8988T (cell line): ENCODE measurements around the gene DMRT2.

Experiments used
- DNase-seq: peaks from one replicate; pipeline ENCODE4 v3.0.0; 2011

DMRT2 gene

DNA sequence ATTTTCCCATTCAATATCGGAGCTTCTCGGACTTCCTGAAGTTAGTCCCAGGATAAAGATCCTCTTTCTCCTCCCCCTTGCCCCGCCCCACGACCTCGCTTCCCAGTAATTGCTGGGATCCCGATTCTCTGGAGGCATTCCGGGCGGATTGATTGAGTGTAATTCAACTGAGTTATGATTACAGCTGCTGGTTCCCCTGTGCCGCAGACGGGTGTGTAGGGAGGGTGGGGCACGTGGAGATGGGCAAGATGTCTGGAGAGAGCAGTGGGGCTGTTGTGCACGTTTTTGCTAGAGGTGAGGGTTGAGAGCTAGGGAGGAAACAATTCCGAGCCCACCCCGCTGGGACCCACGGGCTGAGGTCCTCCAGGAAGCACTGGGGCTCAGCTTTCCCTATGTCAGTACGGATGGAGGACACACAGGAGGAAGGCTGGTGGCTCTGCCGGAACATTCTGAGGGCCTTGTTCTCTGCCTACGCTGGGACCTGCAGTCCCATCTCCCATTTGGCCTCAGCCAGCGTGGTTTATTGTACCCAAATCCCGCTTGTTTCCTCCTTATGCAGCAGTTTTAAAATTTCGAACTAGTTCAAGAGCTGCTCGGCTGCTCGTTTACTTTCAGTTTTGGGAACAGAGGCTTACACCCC is 2.4 kb upstream of the DMRT2 start:
- DNase-seq = no peak

DNA sequence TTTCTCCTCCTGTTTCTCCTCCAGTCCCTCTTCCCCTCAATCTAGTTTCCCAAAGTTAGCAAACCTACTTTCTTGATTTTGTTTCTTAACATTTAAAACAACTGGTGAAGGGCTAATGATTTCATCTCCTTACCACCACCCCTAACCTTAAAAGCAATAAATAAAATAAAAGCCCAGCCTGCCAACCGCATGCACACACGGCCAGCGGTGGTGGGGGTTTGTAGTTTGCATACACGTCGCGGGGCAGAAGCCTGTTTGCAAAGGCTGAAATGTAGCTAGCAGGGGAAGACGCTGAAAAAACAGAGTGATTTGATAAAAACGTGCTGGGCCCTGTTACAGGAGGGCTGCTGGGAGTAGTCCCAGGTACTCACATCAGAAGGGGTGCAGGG is 1.9 kb upstream of the DMRT2 start:
- no peak for DNase-seq

DNA sequence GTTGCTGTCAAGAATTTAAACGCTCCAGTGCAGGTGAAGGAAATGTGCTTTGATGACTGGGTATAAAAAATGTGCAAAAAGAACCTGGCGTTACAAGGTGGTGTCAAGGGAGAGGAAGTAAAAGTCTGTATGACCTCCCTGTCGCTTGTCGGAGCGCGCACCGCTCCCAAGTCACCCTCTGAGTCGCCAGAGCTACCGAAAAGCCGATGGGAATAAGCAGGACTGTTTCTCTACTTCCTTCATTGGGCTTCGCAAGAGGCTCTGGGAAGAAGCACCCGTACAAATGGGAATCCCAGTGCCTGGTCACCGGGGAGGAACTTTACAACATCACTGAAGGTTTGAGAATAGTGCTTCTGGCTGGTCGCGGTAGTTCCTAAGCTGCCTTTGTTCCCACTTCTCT is 1.3 kb upstream of the DMRT2 start:
- DNase-seq = no peak

DNA sequence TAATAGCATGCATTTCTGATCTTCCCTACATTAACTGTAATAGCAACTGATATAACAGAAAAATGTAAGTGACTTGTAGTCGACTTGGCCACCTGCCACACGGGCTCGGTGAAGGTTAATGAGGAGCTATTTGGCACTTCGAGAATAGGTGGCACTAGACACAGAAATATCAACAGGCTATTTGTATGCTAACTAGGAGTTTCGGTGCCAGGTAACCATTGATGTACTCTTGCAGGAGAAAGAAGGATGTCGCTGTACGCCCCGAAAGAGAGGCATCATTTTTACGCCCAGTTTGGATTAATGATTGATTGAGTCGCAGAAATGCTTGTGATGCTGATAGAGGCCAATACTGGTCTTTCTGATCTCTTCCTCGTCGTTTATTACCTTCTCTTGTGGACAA is 516 bp upstream of the DMRT2 start:
- no peak for DNase-seq

DNA sequence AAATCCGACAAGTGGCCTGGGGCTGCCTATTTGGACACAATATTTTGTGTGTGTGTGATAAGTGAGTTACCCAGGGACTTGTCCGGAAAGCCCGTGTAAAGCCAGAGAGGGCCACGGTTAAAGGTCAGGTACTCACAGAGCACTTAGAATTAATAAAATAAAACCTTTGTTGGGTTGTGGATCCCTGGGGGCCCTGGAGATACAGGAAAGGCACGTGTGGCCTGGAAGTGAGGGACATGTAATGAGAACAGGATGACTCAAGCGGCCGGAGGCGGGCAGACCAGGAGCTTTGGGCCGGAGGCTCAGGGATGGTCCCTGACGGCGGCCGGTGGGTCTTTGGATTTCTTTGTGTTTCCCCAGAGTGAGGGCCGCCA is 1.0 kb downstream of the DMRT2 start:
- no peak for DNase-seq

DNA sequence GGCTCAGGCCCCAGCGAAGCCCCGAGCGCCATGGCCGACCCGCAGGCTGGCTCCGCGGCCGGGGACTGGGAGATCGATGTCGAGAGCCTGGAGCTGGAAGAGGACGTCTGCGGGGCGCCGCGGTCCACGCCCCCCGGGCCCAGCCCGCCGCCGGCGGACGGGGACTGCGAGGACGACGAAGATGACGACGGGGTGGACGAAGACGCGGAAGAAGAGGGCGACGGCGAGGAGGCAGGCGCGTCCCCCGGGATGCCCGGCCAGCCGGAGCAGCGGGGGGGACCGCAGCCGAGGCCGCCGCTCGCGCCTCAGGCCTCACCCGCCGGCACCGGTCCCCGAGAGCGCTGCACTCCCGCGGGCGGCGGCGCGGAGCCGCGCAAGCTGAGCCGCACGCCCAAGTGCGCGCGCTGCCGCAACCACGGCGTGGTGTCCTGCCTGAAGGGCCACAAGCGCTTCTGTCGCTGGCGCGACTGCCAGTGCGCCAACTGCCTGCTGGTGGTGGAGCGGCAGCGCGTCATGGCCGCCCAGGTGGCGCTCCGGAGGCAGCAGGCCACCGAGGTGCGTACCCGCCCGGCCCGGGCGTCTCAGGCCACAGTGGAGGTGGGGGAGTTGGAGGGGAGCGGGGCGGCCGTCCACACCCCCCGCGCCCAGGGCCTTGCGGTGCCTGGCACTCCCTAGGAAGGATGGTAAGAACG is 1.6 kb downstream of the DMRT2 start:
- DNase-seq = no peak

DNA sequence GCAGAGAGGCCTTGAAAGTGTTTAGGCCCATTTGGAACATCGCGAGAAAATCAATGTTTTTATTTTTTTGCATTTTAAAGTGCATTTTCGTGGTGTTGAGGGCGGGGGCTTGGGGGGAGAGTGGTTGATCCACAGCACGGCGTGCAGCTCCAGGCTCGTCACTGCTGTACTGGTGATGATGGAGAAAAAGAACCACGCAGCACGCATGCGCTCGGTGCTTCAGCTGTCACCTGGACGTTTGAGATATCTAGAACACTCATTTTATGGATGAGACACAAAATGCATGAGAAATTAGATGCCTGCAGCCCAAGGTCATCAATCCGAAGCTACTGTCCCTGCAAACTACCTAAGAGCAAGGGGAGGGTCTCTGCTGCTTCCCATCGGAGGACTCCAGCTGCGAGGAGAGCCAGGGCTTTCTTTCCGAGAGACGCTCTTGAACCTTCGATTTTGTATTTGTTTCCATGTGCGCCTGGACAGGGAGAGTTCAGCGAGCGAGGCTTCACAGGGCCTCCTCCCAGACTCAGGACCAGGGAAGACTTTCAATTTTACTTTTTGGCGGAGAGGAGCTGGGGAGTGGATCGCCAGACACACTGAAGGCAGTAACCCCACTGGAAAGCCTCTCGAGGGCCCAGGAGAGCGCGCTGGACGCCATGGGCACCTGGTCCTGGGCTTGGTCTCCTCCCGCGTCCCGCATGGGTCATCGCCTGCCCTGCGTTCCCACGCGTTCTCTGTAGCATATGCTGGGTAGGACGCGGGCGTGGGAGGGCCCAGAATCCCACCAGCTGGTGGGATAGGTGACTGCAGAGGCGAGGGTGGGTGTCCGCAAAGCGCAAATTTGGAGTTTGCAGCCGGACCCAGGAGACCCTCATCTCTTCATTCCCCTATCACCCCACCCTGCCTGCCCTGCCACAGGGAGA is 2.5 kb downstream of the DMRT2 start:
- DNase-seq = no peak

DNA sequence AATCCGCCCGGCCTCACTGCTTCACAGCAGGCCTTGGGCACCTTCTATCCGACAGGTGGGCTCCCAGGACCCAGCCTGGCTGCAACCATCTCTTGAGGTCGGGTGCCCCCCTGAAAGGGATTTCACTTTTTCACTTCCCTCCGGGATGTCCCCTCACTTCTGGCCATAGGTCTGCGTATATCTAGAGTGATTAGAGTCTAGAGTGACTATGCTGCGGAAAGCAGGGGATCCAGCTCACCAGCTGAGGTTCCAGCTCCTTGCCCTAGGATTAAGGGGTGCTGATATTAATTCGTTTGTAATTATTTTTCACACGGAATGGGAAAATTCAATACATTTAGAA is 3.1 kb downstream of the DMRT2 start:
- DNase-seq = no peak

DNA sequence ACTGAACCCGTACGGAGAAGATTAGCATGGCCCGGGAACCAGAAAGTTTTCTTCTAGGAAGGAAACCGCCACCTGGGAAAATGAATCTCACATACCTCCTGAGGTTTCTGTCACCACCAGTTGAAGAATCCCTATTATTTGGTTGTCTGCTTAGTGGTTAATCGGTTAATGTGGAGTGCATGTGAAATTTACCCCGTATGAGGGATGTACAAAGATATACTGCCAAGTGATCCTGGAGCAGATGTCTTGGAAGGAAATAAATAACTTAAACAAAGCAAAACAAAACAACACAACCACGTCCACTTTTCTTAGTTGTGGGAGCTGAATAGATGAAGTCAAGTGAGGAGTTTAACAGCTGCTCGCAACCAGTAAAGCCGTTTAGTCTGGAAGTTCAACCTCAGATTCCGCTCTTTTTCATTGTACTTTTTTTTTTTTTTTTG is 3.8 kb downstream of the DMRT2 start:
- no peak for DNase-seq

DNA sequence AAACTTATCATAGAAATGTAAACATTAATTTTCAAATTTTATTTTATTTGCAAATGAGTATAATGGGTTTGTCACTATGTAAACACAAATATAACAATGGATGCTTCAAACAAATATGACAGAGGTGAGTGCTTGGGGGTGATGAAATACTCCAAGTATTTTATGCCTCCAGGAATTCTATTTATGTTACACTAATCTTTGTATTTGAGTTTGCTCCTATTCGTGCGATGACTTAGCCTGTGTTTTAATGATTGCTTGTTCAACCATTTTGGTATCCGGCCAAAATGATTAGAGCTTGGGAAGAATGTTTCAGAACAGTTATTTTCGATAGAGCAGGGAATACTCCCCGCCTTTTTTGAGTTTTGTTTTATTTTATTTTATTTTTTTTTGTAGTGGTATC is 5.0 kb downstream of the DMRT2 start:
- no peak for DNase-seq

DNA sequence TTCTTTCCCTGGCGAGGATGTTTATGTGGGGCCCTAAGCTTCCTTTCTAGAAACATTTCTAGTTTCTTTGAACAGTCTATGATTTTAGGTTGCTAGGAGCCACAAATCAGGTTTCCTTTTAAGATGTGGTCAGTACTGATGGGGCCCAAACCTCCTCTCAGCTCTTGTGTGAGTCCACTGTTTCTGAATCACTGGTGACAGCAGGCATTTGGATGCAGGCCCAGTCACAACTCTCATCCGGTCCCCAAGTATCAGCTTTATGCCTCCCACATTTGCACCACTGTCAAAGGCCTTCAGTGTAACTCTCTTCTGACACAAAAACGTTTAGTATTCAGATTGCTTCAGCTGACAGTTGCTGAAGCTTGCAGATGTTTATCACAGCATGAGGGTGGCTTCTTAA is 7.8 kb downstream of the DMRT2 start:
- no peak for DNase-seq

DNA sequence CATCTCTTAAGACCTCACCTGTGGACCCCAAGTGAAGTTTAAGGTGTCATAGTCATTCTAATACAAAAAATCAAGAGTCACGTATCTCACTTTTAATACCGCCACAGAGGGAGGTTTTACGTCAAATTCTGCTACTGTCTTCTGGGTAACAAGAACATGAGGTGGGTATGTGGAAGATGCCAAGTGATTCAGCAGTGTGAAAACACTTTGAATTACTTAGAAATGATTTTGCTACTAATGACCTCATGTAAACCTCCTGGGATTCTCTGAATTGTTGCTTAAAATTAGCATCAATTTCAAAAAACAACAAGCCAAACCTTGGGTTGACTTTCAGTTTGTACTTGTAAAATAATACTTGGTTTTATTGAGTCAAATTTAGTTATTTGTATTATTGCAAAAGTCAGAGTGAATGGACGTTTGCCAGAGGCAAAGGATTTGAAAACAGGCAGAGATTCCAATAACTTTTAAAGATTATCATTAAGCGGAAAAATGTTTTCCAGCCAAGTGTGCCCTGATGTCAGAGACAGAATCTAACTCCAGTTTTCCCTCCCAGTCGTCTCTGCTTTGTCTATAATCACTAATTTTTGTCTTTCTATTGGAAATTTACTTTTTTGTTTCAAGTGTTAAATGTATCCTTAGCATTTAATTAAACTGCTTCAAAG is 8.8 kb downstream of the DMRT2 start:
- no peak for DNase-seq

DNA sequence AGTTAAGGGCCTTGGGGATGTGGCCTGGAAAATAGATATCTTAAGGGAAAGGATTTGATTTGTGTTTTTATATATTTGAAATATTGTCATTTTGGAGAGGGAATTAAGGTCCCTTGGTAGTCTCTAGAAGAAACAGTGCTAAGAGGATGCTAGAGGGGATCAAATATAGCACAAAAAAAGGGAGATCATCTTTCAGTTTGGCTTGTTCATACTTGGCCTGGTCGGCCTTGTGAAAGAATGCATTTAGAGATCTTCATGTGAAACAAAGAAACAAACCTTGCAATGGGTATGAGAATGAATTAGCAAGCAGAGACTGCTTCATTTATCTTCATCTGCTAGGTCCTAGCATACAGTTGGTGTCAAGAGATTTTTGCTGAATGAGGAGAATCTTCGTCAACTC is 15.0 kb downstream of the DMRT2 start:
- no peak for DNase-seq

DNA sequence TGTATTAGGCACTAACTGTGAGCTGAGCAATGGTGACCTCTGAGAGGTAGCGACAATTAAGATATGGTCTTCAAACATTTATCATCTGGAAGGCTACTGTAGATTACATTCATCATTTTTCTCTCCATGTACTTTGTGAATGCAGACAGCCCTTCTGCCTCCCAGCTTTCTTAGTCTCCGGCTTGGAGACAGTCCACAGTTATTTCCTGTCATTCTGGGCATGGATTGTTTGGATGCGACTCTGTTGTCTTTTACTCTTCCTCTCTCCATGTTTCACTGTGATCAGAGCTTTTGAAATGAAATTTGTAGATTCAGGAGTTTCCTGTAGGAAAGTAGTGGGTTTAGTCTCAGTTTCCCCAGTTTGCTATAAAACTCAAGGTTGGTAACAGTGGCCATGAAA is 20.5 kb downstream of the DMRT2 start:
- no peak for DNase-seq

DNA sequence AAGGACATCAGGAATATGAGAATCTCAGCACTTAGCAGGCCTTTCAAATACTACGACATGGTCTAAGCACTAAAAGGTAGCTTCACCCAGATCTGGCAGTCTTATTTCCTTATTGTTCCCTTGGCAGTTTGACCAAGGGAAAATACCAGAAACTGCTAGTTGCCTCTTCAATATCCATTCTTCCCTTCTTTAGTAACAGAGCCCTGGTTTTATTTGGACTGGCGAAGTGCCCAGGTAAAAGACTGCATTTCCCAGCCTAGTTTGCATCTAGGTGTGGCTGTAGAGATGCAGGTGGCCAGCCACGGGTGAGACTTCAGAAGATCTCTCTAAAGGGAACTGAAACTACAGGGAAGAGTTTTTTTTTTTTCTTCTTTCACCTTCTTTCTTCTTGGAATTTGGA is 21.6 kb downstream of the DMRT2 start:
- DNase-seq = no peak

DNA sequence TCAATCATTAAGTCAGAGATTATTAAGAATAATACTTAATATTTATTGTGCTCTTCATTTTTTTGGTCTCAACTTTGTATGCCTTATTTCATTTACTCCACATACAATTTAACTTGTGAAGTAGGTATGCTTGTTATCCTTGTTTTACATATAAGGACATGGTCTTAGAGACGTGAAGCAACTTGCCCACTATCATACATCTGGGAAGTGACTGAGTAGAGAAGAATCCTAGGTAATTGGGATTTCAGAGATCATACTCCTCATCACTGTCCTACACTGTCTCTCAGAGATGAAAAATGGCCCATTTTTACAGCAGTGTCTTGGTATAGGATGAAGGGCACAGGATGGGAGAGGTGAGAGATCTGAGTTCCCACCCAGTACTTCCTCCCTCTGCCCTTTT is 23.3 kb downstream of the DMRT2 start:
- no peak for DNase-seq

DNA sequence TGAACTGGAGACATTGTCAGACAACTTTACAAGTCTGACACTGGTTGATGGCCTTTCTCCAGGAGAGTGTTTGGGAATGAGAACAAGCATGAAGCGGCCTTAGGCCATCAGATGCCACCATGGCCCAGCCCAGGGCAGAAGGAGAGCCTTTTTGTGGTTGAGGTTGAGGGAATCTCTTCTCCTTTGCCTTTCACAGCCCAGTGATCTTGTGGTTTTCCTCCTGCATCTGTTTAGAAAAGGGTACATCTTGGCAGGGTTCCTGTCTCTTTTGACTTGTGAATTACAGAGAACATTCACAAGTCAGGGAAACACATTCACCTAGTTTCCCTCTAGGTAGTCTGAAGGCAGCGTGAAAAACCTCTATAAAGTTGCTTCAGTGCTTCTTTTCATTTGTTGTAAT is 27.5 kb downstream of the DMRT2 start:
- no peak for DNase-seq

DNA sequence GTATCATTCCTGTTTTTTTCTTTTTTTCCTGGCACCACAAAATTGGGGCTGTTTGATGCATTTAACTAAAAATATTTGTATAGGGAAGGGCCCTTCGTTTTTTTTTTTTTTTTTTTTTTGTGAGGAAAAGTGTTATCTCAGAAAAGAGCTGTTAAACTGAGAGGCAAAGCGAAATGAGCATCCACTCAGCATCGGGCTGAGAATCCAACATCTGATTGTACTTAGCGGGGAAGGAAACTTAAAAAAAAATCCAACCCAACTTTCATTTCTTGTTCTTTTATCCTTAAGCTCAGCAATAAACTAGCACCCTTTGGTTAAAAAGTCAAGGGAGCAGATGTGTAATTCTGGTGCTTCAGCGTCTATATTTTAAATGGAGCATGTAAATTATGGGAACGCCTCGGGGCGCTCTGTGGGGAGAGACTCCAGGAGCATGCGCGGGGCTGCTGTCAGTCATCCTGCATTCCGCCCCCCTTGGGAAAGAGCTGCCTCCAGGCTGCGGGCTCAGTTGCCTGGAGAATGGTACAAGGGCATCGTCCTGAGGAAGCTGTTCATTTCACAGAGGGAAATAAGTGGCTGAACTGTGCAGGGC is 33.3 kb downstream of the DMRT2 start:
- no peak for DNase-seq

DNA sequence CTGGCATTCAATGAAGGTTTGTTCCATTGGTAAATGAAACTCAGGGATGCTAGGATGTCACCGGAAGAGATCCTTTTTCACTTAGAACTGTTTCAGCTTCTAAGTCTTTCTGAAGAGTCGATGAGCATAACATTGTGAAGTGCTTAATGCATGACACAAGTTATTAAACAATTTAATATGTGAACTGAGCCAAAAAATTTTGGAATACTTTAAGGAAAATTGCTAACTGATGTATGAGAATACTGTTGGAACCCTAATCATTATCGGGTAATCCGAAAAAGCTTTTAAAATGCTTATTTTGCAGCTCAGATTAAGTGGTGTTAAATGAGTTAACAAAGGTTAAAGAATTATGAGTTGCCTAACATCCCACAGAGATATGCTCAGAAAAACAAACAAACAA is 34.9 kb downstream of the DMRT2 start:
- no peak for DNase-seq

DNA sequence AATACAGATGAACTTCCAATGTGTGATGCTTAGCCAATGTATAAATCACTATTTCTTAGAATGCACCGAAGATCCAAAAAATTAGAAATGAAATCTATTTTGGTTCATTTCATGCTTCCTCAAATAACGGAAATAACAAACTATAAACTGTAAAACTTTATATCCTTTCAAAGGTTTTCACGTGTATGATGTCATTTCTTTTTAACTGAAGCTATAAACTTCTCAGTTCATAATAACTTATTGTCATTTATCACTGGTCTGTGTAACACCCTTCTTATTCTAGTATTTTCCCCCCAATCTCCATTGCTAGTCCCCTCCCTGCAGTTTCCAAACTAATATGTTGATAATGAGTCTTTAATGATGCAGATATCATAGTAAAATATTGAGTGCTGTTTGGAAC is 36.4 kb downstream of the DMRT2 start:
- no peak for DNase-seq

DNA sequence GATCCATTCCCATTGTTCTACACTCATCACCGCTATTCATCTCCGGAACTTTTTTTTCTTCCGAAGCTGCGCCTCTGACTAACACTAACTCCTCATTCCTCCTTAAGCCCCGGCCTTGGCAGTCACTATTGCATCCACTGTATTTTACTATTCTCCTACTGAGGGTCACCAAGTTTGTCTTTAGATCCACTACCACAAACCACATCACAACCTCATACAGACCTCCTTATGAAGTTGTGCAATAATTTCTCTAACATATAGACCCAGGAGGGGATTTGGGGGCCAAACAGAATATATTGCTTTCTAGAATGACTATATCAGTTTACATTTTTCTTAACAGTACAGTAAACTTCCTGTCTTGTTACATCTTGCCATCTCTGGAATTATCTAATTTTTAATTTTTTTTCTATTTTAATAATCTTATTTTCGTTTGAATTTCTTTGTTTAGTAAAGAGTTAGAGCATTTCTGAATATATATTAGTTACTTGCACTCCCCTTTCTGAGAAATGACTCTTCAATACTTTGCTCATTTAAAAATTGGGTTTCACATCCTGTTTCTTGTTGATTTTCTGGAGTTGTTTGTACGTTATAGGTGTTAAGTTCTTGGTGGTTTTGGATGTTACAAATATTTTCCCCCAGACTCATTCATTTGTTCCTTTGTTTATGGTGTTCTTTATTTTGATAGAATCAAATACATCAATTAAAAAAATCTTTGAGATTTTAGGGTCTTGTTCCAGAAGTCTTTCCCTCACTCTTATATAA is 37.1 kb downstream of the DMRT2 start:
- no peak for DNase-seq

DNA sequence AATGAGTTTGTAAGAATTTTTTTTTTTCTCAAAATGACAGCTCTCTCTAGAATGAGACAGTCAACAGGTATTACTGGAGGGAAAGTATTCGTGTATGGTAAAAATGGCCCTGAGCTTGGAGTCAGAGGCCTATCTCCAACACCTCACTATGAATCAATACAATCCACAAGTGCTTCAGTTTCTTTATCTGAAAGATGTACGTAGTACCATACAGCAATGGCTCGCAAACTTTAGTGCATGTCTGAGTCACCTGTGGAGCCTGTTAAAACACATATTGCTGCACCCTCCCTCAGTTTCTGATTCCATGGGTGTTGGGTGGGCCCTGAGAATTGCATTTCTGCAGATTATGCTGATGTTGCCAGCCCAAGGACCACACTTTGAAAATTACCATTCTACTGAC is 44.6 kb downstream of the DMRT2 start:
- no peak for DNase-seq
